Activated CD4-positive, alpha-beta memory T cell treated with anti-CD3 and anti-CD28 coated beads for 36 hours (primary cell): Measurements from ENCODE around the gene HECTD4. TPM values are rescaled to one million over a fixed set of nuclear protein-coding genes. Genes with fewer than 3 reads are reported as not detected.

Experiments used
- CTCF ChIA-PET: fragments of 350-600 bp; sonication (Branson Sonifier 250); formaldehyde crosslinking; loops from one replicate; lab custom pipeline; 2021; ENCODE audit warnings: antibody characterized with exemption, inconsistent platforms; lab: Charles Lee
- POLR2A ChIA-PET: fragments of 350-600 bp; sonication (Branson Sonifier 250); formaldehyde crosslinking; loops from one replicate; lab custom pipeline; 2021; ENCODE audit warnings: antibody characterized with exemption; lab: Charles Lee
- DNase-seq: peaks from one replicate; pipeline ENCODE4 v3.0.0-alpha.2; 2020
- H3K27ac Mint-ChIP-seq: one replicate; pipeline ENCODE4 v1.8.0; 2021; ENCODE audit warnings: mixed read lengths
- H3K27me3 Mint-ChIP-seq: one replicate; pipeline ENCODE4 v1.8.0; 2021; ENCODE audit warnings: mixed read lengths
- H3K36me3 Mint-ChIP-seq: one replicate; pipeline ENCODE4 v1.8.0; 2021; ENCODE audit warnings: mixed read lengths
- H3K4me1 Mint-ChIP-seq: one replicate; pipeline ENCODE4 v1.8.0; 2021; ENCODE audit warnings: low read depth, mixed read lengths
- H3K4me3 Mint-ChIP-seq: one replicate; pipeline ENCODE4 v1.8.0; 2021; ENCODE audit warnings: mild to moderate bottlenecking, mixed read lengths
- H3K9me3 Mint-ChIP-seq: one replicate; pipeline ENCODE4 v1.8.0; 2021; ENCODE audit warnings: mixed read lengths
- intact Hi-C: fragments of 100-400 bp; cut with micrococcal nuclease; formaldehyde crosslinking; loops from one replicate; pipeline ENCODE4 v1.15.1; 2023
- total RNA-seq, 2 experiments: library from RNA; stranded (reverse); gene quantifications; one replicate each; pipeline ENCODE4 v1.2.3, GENCODE V29; 2021

Gene HECTD4
- total RNA-seq, 2 experiments from 2014 or later: 24.0 to 24.4 TPM

- CTCF ChIA-PET: interaction anchor here (1.0 to 2.8 kb wide), 4 partner anchors 14 to 39 kb away, joined by 3 to 12 read pairs (median 3); partner anchors contain the start of gene NAA25
- POLR2A ChIA-PET: interaction anchor here (1.0 to 3.2 kb wide), 7 partner anchors 9 to 112 kb away, joined by 3 to 60 read pairs (median 7); partner anchors contain the start of genes ERP29, NAA25 and TMEM116
- Mint-ChIP-seq H3K27ac (peak overlapping the region; percentile 76), H3K27me3 (peaks cover 1% of the 10 kb centered on the region), H3K36me3 (peaks cover 3% of the 10 kb centered on the region), H3K4me3 (peak overlapping the region; percentile 87), H3K9me3 (no peaks in the 10 kb centered on the region), H3K4me1 (peaks cover 40% of the 10 kb centered on the region)
- intact Hi-C loops: loop anchor here (1.0 to 5.0 kb wide), 3 partner anchors 17 to 281 kb away; partner anchors contain the start of gene RPL6
- DNase-seq: no peak
Observed at GRCh38 chr12:112126000-112126438, 256.2 kb downstream of the HECTD4 start.

- intact Hi-C loops: loop anchor here (1.0 to 5.0 kb wide), 3 partner anchors 16 to 282 kb away; partner anchors contain the start of gene RPL6
- Mint-ChIP-seq H3K27me3 (peaks cover 1% of the 10 kb centered on the region), H3K9me3 (no peaks in the 10 kb centered on the region), H3K36me3 (peaks cover 3% of the 10 kb centered on the region), H3K4me1 (peaks cover 36% of the 10 kb centered on the region), H3K27ac (peak within 1 kb of the TSS; percentile 87), H3K4me3 (peak within 1 kb of the TSS; percentile 87)
- ChIA-PET CTCF (interaction anchor here (0.8 to 2.8 kb wide), 4 partner anchors 17 to 112 kb away, joined by 3 to 12 read pairs (median 3); partner anchors contain the start of genes ERP29, NAA25 and TMEM116), POLR2A (interaction anchor here (0.7 to 3.2 kb wide), 10 partner anchors 9 to 112 kb away, joined by 3 to 60 read pairs (median 7); partner anchors contain the start of genes ERP29, NAA25 and TMEM116)
- DNase-seq: peak; percentile 99
Observed at GRCh38 chr12:112125250-112125999, 256.8 kb downstream of the HECTD4 start, which contains the start of gene TRAFD1. TSS of gene TRAFD1 (plus strand) at chr12:112125560. CDS start at chr12:112130523, 4,963 bp downstream.

- POLR2A ChIA-PET: interaction anchor here (0.7 to 3.2 kb wide), 10 partner anchors 8 to 111 kb away, joined by 3 to 60 read pairs (median 7); partner anchors contain the start of genes ERP29, NAA25 and TMEM116
- CTCF ChIA-PET: interaction anchor here (0.8 to 2.8 kb wide), 3 partner anchors 16 to 112 kb away, joined by 3 to 12 read pairs (median 3); partner anchors contain the start of genes ERP29, NAA25 and TMEM116
- peaks cover 36% of the 10 kb centered on the region for H3K4me1 Mint-ChIP-seq
- no peak for DNase-seq
- H3K9me3 Mint-ChIP-seq: no peaks in the 10 kb centered on the region
- intact Hi-C loops: loop anchor here (1.0 to 5.0 kb wide), 3 partner anchors 16 to 282 kb away; partner anchors contain the start of gene RPL6
- peak overlapping the region; percentile 87 for H3K27ac Mint-ChIP-seq
- peak overlapping the region; percentile 87 for H3K4me3 Mint-ChIP-seq
- peaks cover 1% of the 10 kb centered on the region for H3K27me3 Mint-ChIP-seq
- H3K36me3 Mint-ChIP-seq: peaks cover 3% of the 10 kb centered on the region
Observed at GRCh38 chr12:112124918-112125249, 257.3 kb downstream of the HECTD4 start.

DNA sequence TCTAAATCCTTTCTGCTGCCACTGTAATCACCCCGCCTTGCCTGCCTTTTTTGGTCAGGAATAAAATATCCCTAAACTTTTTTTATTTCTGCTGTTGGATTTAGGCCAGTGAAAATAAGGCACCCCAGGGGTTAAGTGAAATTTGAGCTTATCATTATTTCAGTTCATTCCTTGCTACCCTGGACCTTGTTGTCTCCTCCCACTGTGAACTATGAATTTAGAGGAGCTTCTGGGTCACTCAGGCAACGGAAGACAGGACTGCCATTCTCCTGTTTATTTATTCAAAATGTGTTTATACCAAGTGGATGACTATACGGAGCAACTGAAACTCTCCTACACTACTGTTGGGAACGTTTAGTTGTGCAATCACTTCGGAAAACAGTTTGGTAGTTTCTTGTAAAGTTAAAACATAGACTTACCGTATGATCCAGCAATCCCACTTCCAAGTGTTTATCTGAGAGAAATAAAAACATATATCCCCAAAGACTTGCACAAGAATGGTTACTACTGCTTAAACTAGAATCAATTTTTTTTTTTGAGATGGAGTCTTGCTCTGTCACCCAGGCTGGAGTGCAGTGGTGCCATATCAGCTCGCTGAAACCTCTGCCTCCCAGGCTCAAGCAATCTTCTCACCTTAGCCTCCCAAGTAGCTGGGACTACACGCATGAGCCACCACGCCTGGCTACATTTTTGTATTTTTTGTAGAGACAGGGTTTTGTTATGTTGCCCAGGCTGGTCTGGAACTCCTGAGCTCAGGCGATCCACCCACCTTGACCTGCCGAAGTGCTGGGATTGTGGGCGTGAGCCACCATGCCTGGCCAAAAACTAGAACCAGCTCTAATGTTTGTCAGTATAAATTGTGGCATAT lies 259.2 kb downstream of the HECTD4 start:
- POLR2A ChIA-PET: interaction anchor here (0.6 kb wide), 1 partner anchor 247 kb away, joined by 3 read pairs; no protein-coding TSS in a partner anchor
- H3K4me3 Mint-ChIP-seq: no peak overlapping the region
- intact Hi-C loops: no loop called here
- CTCF ChIA-PET: interaction anchor here (0.7 kb wide), 1 partner anchor 302 kb away, joined by 4 read pairs; no protein-coding TSS in a partner anchor
- H3K4me1 Mint-ChIP-seq: peaks cover 20% of the 10 kb centered on the region
- peaks cover 3% of the 10 kb centered on the region for H3K36me3 Mint-ChIP-seq
- no peak for DNase-seq
- H3K27me3 Mint-ChIP-seq: peaks cover 1% of the 10 kb centered on the region
- H3K27ac Mint-ChIP-seq: no peak overlapping the region
- H3K9me3 Mint-ChIP-seq: no peaks in the 10 kb centered on the region

- intact Hi-C loops: no loop called here
- H3K4me3 Mint-ChIP-seq: no peak overlapping the region
- ChIA-PET POLR2A (no interaction called here), CTCF (interaction anchor here (0.7 kb wide), 1 partner anchor 303 kb away, joined by 4 read pairs; no protein-coding TSS in a partner anchor)
- peaks cover 13% of the 10 kb centered on the region for H3K4me1 Mint-ChIP-seq
- no peak for DNase-seq
- no peaks in the 10 kb centered on the region for H3K9me3 Mint-ChIP-seq
- H3K27ac Mint-ChIP-seq: no peak overlapping the region
- H3K36me3 Mint-ChIP-seq: peaks cover 3% of the 10 kb centered on the region
- peaks cover 1% of the 10 kb centered on the region for H3K27me3 Mint-ChIP-seq
Observed at GRCh38 chr12:112121780-112122565, 260.3 kb downstream of the HECTD4 start.

- no peak for DNase-seq
- Mint-ChIP-seq H3K4me1 (peaks cover 11% of the 10 kb centered on the region), H3K27ac (no peak overlapping the region), H3K27me3 (peaks cover 1% of the 10 kb centered on the region), H3K9me3 (no peaks in the 10 kb centered on the region), H3K36me3 (no peaks in the 10 kb centered on the region), H3K4me3 (no peak overlapping the region)
- intact Hi-C loops: no loop called here
- ChIA-PET POLR2A (no interaction called here), CTCF (no interaction called here)
Observed at GRCh38 chr12:112117685-112118084, 264.5 kb downstream of the HECTD4 start.

- Mint-ChIP-seq H3K36me3 (no peaks in the 10 kb centered on the region), H3K27me3 (no peaks in the 10 kb centered on the region), H3K27ac (no peak overlapping the region), H3K4me1 (peaks cover 19% of the 10 kb centered on the region), H3K4me3 (no peak overlapping the region), H3K9me3 (no peaks in the 10 kb centered on the region)
- DNase-seq: no peak
- intact Hi-C loops: no loop called here
- POLR2A ChIA-PET: interaction anchor here (1.8 kb wide), 1 partner anchor 9 kb away, joined by 7 read pairs; the partner anchor contains the start of gene TRAFD1
- CTCF ChIA-PET: no interaction called here
Observed at GRCh38 chr12:112116232-112117060, 265.8 kb downstream of the HECTD4 start.

- POLR2A ChIA-PET: interaction anchor here (1.0 to 1.8 kb wide), 2 partner anchors 10 to 12 kb away, joined by 3 to 7 read pairs; partner anchors contain the start of gene TRAFD1
- intact Hi-C loops: no loop called here
- H3K27ac Mint-ChIP-seq: no peak overlapping the region
Observed at GRCh38 chr12:112115259-112116045, 266.8 kb downstream of the HECTD4 start.

DNA sequence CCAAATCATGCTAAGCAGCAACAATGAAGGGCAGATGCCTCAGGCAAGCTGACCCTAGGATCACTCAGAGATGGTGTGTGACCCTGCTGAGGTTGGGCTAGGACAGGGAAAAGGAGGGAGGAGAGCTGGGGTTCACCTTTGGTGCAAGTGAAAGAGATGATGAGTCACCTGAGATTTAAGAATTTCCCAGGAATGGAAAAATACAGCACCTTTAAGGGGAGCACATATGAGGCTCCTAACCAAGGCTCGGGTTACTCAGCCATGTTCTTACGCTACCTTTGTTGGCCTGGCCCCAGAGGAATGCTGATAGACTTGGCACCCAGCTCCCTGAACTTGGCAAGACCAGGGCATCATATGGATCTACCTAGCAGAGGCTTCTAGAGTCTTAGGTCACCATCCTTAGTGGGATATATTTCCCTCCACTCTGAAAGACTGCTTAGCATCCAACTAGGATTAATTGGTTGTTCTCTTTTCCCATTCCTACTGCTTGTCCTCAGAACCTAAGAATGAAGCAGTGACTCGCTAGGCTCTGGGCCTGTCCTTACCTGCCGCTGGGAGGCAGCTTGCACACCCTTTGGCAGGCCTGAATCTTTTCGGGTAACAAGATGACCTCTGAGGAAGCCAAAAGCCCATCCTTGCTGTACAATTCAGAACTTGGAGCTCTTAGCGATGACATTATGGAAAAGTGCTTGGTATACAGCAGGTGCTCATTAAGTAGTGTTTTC lies 269.7 kb downstream of the HECTD4 start:
- ChIA-PET CTCF (interaction anchor here (1.1 to 1.4 kb wide), 3 partner anchors 14 to 18 kb away, joined by 3 to 4 read pairs (median 3); no protein-coding TSS in a partner anchor), POLR2A (no interaction called here)
- Mint-ChIP-seq H3K4me3 (no peak overlapping the region), H3K4me1 (peaks cover 26% of the 10 kb centered on the region), H3K27ac (no peak overlapping the region), H3K9me3 (no peaks in the 10 kb centered on the region), H3K36me3 (peaks cover 5% of the 10 kb centered on the region), H3K27me3 (no peaks in the 10 kb centered on the region)
- no peak for DNase-seq
- intact Hi-C loops: no loop called here

More at GRCh38 chr12:112115259-112116045, 266.8 kb downstream of the HECTD4 start:
- H3K9me3 Mint-ChIP-seq: no peaks in the 10 kb centered on the region
- DNase-seq: no peak
- H3K36me3 Mint-ChIP-seq: no peaks in the 10 kb centered on the region
- H3K4me1 Mint-ChIP-seq: peaks cover 19% of the 10 kb centered on the region
- no peaks in the 10 kb centered on the region for H3K27me3 Mint-ChIP-seq
- no peak overlapping the region for H3K4me3 Mint-ChIP-seq
- CTCF ChIA-PET: no interaction called here
